NCI-H2081 (cell line): Measurements from ENCODE around the gene TTYH3.

ENCODE experiments used
- DNase-seq, 2 experiments: peaks; one replicate each; lab custom pipeline; 2025; lab: John Stamatoyannopoulos, UW

The TTYH3 gene

GRCh38 chr7:2649139-2649838 lies 17.5 kb downstream of the TTYH3 start:
- no peak for DNase-seq

- no peak for DNase-seq
These were observed 18.2 kb downstream of the TTYH3 start for GRCh38 chr7:2649991-2650390.

- no peak for DNase-seq
These were observed 18.7 kb downstream of the TTYH3 start for GRCh38 chr7:2650451-2650850.

GRCh38 chr7:2651336-2651735 lies 19.6 kb downstream of the TTYH3 start:
- no peak for DNase-seq

- no peak for DNase-seq
These were observed 20.3 kb downstream of the TTYH3 start for GRCh38 chr7:2651847-2652735.

- no peak for DNase-seq
These were observed 20.9 kb downstream of the TTYH3 start for GRCh38 chr7:2652736-2653060.

GRCh38 chr7:2654059-2654458 lies 22.3 kb downstream of the TTYH3 start:
- DNase-seq, result no peak

- DNase-seq, result no peak
These were observed 24.3 kb downstream of the TTYH3 start for GRCh38 chr7:2655870-2656614.

- no peak for DNase-seq
These were observed 25.4 kb downstream of the TTYH3 start for GRCh38 chr7:2657208-2657607.

GRCh38 chr7:2657920-2658671 lies 26.3 kb downstream of the TTYH3 start:
- DNase-seq, result no peak

GRCh38 chr7:2658941-2659340 lies 27.2 kb downstream of the TTYH3 start:
- no peak for DNase-seq

- DNase-seq, result no peak
These were observed 28.0 kb downstream of the TTYH3 start for GRCh38 chr7:2659556-2660358.

- no peak for DNase-seq
These were observed 28.7 kb downstream of the TTYH3 start for GRCh38 chr7:2660359-2661095.

GRCh38 chr7:2661096-2661449 lies 29.3 kb downstream of the TTYH3 start:
- no peak for DNase-seq

GRCh38 chr7:2661602-2662272 lies 30.0 kb downstream of the TTYH3 start:
- no peak for DNase-seq

GRCh38 chr7:2662273-2663120 lies 30.7 kb downstream of the TTYH3 start:
- DNase-seq, result no peak

GRCh38 chr7:2663121-2663886 lies 31.5 kb downstream of the TTYH3 start:
- no peak for DNase-seq

GRCh38 chr7:2663960-2664359 lies 32.2 kb downstream of the TTYH3 start:
- DNase-seq, result no peak
